HG03575 (cell line): ENCODE measurements around the gene RERE.

Experiments
- ATAC-seq: cut with Tn5 transposase; IDR thresholded peaks from one replicate; pipeline ENCODE4 v1.9.1; 2021; ENCODE audit not compliant: unreplicated experiment, insufficient number of reproducible peaks, low FRiP score; ENCODE audit errors: extremely low read depth

Gene RERE

DNA sequence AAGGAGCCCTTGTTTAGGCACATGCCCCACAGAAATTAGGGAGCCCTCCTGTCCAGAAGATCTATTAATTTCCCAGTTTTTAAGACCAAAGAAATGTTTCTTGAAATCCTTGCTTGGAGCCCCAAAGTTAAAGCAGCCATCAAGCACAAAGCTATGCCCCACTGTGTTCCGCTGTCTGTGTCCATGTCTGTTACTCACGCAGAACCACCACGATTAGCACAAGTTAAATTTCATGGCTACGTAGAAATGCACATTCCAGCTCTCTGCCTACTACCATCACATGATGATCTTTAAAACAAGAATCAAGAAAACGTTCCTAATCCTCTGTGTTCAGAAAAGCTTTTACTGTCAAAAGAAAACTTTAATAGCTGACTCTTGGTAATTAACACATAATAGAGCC lies 238.5 kb downstream of the RERE start:
- ATAC-seq: no peak

DNA sequence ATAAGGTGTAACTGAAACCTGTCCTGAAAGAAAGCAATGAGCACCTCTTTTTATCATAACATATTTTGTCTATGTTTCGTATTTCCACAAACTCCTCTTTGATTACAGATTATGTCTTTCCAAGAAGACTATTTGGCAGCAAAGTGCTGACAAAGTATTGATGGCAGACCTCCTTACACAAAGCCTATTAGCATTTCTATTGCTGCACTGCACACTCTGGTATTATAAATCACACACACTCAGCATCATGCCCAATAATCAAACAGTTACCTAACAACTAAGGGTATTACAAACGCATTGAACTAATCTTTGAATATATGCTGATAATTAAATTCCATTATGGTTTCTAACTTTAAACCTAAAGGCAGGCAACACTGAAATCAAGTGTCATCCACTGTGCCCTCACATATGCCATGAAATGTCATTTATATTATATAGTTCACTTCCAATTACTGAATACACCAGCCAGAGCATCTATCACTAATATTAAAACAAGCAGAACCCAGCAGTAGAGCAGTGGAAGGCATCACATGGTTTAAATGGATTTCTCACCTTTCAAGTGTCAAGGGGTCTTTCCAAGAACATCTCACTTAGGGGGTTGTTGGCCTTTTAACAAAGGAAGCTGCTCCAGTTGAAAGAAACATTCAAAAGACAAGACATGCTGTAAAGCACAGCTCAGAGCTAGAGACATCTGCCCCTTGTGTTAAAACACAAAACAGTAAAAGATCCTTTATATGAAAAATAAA lies 239.1 kb downstream of the RERE start:
- ATAC-seq: no peak

DNA sequence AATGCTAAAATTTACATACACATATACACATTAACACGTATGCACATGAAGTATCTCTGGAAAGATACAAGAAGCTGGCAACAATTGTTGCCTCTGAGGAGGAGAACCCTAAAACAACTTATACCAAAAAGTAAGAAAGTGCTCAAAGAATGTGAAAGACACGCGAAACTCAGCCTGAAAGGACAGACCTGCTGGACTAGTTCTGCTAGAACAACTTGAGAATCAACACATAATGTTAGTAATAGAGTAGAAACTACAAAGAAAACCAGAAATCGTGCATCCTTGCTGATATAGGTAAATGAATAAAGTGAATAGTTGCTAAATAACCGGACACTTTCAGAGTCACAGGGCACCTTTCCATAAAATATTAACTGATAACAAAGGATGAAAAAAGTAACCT lies 242.5 kb downstream of the RERE start:
- ATAC-seq: no peak

DNA sequence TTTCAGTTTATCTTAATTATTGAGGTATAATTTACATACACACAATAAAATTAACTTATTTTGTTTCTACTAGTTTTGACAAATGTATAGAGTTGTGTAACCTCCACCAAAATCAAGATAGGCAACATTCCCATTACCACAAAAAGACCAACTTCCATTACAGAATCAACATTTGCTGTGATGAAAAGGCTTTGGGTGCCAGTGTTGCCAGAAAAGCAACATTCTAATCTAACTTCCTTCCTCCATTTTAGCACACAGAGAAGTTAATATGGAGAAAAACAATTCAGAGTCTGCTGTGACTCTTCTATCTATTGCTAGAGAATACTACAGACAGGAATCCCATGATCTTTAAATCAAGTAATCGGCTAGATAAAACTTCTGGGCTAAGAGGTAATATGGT lies 245.3 kb downstream of the RERE start:
- no peak for ATAC-seq

DNA sequence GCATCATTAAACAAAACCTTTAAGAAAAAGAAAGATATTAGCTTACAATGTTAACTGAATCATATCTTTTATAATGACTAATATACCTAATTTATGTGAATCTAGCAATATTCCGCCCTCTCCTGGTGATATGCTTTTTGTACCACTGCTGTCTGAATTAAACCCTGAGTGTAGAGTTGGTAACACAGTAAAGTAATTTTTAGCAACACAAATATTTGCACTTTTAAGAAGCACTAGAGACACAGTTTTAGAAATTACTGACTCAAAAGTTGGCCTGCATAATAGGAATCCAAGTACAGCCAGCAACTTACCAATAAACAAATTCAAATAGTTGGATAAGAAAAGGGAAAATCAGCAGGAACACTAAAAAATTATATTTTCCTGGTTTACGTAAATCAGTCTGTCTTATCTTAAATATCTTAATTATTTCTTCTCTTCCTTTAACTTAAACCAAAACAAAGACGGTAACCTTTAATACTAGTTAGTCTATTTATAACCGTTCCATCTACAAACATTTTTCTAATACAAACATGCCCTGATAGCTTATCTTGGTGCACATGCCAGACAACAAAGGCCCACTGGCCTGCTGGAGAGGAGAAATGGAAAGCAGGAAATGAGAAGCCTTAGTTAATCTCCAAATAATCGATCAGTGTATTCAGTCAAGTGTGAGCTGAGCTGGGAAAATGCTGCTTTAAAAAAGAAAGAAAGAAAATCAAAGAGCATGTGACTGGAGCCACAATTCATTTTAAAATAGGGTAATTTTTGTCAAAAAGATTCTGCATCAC lies 246.0 kb downstream of the RERE start:
- no peak for ATAC-seq

DNA sequence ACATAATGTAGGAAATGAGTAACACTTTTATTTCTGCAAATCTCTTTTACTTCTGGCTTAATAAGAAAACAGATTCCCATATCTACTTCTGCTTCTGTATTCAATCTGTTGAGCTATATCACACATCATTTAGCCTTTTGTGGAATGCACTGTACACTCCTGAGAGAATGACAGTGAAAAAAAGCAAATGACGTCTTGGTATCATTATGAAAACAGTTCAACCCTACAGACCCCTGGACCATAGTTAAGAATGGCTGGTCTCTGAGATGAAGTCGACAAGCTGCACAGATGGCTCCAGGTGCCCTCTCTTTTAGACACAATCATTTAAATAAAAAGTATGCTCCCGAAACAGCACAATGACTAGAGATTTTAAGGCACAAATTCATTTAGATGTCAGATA lies 247.0 kb downstream of the RERE start:
- no peak for ATAC-seq

DNA sequence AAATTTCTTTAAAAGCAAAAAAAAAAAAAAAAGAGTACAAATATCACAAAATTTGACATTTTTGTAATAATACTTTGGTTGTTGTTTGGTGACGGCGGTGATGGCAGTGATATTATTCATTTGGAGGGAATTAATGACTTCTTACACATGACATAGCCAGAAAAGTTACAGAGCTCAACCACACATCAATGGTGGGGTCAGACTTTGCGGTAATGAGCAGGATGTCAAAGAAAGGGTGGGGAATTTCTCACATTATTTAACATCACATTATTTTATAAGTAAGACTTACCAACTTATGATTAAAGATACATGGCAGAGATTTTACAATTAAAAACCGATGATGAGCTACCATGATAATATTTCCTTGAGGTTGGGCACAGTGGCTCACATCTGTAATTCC lies 248.2 kb downstream of the RERE start:
- ATAC-seq: no peak

DNA sequence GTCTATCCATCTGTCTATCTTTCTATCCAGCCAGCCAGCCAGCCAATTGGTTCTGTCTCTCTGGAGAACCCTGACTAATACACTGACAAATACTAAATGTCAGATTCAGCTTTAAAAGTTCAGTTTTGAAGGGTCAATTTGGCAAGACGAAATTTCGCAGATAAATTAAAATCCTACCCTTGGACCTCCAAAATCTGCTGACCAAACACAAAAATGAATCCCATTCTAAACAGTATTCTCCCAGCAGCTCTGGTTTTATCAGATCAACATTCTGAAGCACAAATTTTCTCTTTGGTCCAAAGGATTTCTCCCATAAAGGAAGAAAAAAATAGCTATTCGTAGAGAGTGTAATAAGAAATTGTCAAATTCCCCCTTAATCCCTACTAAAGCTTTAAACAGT lies 248.6 kb downstream of the RERE start:
- ATAC-seq: no peak

DNA sequence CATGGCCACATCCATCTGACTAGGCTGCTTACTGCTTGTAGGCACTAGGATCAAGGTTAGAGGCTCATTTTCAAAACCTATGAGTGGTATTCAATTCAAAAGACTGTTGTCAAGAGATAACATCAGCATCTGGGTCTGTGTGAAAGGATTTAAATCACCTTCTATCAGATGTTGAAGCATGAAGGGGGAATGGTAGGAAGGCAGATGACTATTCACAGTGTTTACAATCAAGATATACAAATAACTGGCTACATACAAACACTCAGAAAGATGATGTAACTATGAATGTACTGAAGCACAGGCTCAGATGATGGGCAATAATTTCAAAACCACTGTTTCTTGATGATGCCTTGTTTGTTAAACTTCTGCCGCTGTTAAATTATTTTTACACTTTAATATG lies 250.3 kb downstream of the RERE start:
- ATAC-seq: no peak

DNA sequence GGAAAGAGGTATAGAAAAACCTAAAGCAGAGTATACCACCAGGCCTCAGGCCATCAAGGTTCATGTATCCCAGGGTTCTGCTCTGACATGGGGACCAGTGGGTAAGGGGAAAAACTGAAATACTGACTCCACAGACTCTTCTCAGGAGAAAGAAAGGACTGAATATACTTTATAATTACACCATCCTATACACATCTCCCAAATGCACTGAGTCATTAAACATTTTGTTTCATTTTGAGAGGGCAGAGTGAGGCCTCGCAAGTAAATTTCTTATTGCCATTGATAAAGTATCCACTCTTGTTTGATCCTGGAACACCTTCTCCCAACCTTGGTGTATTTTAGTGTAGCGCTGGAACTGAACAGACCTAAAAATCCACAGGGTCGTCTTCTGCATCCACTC lies 251.6 kb downstream of the RERE start:
- ATAC-seq: no peak

DNA sequence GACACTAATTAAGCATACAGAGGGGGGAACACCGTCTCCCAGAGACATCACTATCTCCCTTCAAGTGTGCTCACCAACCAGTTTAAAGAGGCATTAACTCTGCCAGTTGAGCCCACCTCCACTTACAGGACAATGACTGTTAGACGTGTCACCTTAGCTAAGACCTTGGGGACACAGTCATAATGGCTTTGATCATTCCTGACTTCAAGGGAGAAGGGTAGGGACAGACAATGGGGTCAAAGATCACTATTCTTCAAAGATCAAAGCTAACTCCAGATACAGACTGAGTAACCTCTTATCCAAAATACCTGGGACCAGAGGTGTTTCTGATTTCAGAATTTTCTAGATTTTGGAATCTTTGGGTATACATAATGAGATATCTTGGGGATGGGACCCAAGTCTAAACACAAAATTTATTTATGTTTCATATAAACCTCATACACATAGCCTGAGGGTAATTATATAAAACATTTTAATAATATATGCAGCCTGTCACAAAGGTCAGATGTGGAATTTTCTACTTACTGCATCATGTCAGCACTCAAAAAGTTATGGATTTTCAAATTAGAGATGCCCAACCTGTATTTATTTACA lies 253.4 kb downstream of the RERE start:
- no peak for ATAC-seq

DNA sequence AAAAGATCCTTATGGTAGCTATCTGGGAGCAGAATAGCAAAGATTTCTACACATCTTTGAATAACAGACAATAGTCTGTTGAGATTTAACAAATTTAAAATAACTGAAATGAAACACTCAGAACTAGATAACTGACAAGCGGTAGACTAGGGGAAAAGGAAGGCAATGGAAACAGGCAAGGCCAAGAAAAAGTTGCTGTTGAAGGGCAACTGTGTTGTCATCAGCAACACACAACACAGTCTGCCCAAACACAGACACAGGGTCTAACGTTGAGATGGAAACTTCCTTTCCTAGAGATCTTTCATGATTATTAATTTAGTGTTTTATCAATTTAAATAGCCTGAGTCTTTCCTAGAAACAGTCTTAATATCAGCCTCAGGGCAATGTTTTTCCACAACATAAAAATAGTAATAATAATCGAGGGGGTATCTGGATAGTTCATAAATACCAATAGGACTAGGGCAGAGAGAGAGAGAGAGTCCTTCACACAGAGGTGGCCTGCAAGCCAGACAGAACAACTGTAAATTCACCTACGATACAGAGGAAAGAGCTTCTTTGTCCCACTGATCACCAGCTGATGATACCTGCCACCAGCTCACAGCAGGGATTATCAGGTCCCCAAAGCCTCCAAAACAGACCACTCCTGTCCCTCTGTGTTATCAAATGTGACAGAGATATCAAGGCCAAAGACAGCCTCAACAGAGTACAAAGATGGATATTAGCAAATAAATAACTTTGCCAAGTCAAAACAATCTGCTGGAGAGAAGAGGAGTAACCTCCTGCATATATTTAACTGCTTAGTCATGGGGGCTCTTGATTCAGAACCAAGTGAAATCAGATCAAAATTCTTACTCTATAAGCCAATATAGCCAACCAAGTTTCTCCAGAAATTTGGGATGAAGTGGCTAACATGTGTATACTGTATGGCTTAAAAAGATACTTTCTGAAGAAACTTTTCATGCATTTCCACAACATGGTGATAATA lies 254.3 kb downstream of the RERE start:
- ATAC-seq: no peak

DNA sequence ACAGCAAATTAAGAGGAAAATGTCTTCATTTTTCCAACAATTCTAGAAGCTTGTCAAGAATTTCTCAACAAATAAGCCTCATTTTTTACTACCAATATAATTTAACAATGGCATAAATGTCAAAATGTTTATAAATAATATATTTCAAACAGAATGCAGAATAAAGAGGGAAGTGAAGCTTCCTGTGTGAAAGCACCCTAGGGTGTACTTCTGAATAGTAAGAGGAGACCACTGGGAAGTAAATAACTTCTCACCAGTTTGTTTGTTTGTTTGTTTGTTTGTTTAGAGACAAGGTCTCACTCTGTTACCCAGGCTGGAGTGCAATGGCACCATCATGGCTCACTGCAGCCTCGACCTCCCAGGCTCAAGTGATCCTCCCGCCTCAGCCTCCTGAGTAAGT lies 255.2 kb downstream of the RERE start:
- ATAC-seq: no peak

DNA sequence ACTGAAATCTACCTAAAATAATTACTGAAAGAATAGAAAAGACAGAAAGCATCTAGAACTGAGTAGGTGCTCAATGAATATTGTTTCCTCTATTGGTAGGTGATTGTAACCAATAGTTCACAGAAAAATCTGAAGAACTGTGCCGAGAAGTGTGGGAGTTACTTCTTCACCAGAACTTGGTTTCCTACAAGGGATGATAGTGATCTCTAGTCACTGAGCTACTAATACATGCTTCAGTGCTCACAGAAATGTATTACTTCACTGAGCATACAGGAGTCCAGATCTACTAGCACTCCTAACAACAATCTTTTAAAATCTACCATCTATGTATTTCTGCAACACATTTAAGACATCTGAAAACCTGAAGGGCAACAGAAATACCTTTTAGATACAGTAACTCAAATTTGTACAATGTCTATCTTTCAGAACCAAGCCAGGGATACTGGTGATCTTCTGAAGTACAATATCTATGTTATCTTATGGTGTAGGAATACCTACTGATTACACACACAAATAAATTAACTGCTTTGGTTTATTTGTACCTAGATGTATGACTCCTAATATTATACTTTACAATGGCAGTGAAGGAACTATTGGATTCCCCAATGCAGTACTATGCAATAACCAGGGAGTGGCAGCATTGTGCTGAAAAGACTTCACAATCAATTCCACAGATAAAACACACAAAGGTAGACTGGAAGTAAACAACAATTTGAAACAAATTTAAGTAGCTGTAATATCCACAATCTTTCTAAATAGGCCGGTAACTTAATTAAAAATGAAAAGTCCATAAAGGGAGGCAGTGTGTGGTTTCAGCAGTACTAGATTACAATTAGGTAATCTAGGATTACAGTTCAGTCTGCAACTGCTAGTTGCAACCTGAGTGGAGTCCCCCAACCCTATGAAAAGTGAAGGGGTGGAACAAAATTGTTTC lies 256.6 kb downstream of the RERE start:
- ATAC-seq: no peak

DNA sequence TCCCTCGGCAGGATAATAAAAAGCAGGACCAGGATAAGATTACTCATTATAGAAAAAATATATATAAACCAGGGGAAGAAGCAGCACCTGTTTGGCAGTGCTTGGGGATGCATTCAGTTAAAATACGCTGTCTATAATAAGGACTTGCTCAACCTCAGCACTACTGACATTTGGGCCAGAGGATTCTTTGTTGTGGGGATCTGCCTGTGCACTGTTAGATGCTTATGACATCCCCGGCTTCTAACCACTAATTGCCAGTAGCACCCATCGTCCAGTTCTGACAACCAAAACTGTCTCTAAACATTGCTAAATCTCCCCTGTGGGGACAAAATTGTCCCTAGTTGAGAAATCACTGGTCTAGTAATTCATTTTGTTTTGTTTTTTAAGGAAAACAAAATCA lies 257.4 kb downstream of the RERE start:
- ATAC-seq: no peak

DNA sequence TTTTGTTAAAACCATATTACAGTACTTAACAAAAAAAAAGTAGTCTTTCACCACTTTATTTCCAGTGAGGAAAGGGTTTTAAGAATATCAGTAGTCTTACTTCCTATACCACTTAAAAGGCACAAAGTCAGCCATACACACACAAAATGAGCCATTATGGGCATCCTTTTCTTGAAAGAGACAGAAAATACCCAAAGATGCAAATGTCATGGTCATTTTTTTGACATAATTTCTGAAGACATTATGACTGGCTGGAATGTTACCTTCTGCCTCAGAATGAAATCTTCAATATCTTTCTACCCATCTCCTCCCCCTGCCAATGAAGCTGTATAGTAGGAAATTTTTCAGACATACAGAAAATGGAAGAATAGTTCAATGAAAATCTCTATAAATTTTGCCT lies 261.9 kb downstream of the RERE start:
- ATAC-seq: no peak

DNA sequence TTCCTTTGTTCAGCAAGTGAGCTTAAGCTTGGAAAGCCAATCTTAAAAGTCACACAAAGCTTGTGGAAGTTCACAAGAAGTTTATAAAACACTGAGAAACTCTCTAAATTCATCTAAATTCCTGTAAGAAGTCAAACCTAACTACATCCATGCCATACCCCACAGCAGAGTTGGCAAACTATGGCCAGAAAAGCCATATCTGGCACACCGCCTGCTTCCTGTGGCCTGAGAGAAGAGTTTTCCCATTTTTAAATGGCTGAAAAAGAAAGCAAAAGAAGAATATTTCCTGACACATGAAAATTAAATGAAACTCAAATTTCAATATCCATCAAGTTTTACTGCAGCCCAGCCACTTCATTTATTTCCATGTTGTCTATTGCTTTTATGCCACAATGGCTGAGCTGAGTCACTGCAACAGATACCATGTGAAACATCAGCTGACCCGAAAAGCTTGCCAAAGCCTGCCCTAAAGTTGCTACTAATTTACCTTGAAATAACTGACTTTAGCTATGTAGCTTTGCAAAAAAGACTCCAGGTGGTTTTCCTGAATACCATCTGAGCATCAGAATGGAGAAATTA lies 262.4 kb downstream of the RERE start:
- no peak for ATAC-seq

DNA sequence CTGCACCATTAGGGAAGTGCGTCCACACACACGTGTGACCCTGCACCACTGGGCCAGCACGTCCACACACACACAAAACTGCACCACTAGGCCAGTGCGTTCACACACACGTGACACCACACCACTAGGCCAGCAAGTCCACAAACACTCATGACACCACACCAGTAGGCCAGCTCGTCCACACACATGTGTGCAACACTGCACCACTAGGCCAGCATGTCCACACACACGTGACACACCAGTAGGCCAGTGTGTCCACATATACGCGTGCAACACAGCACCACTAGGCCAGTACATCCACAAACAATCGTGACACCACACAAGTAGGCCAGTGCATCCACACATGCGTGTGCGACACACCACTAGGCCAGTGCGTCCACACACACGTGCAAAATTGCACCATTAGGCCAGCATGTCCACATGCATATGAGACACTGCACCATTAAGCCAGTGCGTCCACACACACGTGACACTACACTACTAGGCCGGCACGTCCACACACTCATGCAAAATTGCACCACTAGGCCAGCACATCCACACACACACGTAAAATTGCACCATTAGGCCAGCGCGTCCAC lies 264.5 kb downstream of the RERE start:
- ATAC-seq: no peak
